H1 (cell line): ENCODE results near the gene VSTM4. TPM values are rescaled to one million over a fixed set of nuclear protein-coding genes. Genes with fewer than 3 reads are reported as not detected.

Source experiments
- CTCF ChIA-PET: fragments of 300-600 bp; sonication (Branson Sonifier 250); formaldehyde crosslinking; loops from one replicate; lab custom pipeline; 2021; ENCODE audit not compliant: partially characterized antibody; lab: Charles Lee
- POLR2A ChIA-PET: fragments of 300-600 bp; sonication (Branson Sonifier 250); formaldehyde crosslinking; loops from one replicate; lab custom pipeline; 2021; ENCODE audit warnings: inconsistent platforms; ENCODE audit not compliant: partially characterized antibody; lab: Charles Lee
- DNase-seq, 2 experiments: peaks; one replicate each; pipeline versions ENCODE4 v3.0.0 to v3.0.0-alpha.2; 2010 to 2022; ENCODE audit warnings: low spot score in 2 of 2, low read depth in 1 of 2, mixed read lengths in 1 of 2
- FAIRE-seq: peaks from 2 replicates; lab custom pipeline; 2011; peaks lifted over from hg19 to GRCh38; lab: Jason Lieb, UNC
- H2AFZ ChIP-seq: 2 replicates; pipeline ENCODE4 v1.8.1; 2012; ENCODE audit warnings: low read length, inconsistent platforms
- H2AK5ac ChIP-seq: 2 replicates; pipeline ENCODE4 v1.6.1; 2013; ENCODE audit warnings: low read depth, low read length
- H2BK120ac ChIP-seq: replicated peaks from 2 replicates; pipeline ENCODE3; 2013; ENCODE audit warnings: low read depth, low read length, inconsistent platforms
- H2BK12ac ChIP-seq: 2 replicates; pipeline ENCODE4 v1.6.1; 2013; ENCODE audit warnings: low read depth, low read length
- H2BK15ac ChIP-seq: 2 replicates; pipeline ENCODE4 v1.6.1; 2013; ENCODE audit warnings: low read length
- H2BK20ac ChIP-seq: 2 replicates; pipeline ENCODE4 v1.6.1; 2013; ENCODE audit warnings: low read length
- H2BK5ac ChIP-seq: 2 replicates; pipeline ENCODE4 v1.6.1; 2013; ENCODE audit warnings: low read depth, low read length
- H3K14ac ChIP-seq: 2 replicates; pipeline ENCODE4 v1.6.1; 2013; ENCODE audit warnings: inconsistent platforms; ENCODE audit not compliant: insufficient read length
- H3K18ac ChIP-seq: 2 replicates; pipeline ENCODE4 v1.6.1; 2013; ENCODE audit warnings: low read length; ENCODE audit errors: extremely low read depth
- H3K23ac ChIP-seq: 2 replicates; pipeline ENCODE4 v1.6.1; 2013; ENCODE audit warnings: inconsistent platforms; ENCODE audit not compliant: insufficient read length
- H3K23me2 ChIP-seq: 2 replicates; pipeline ENCODE4 v1.6.1; 2013; ENCODE audit warnings: low read depth, low read length
- H3K27ac ChIP-seq: 2 replicates; pipeline ENCODE4 v1.6.1; 2011; ENCODE audit warnings: low read depth, low read length, inconsistent platforms
- H3K27me3 ChIP-seq, 4 experiments: replicated peaks in 1 of 4; 1 replicate in 1 of 4; 2 replicates in 3 of 4; pipeline versions ENCODE4 v1.6.1 to v1.8.1; 2011 to 2013; ENCODE audit warnings: low read length in 3 of 4, mild to moderate bottlenecking in 3 of 4, inconsistent platforms in 2 of 4, mixed read lengths in 2 of 4, moderate library complexity in 1 of 4; ENCODE audit not compliant: control insufficient read depth in 3 of 4, insufficient read depth in 3 of 4; ENCODE audit errors: extremely low read depth in 1 of 4
- H3K36me3 ChIP-seq, 4 experiments: 2 replicates each; pipeline versions ENCODE4 v1.6.1 to v1.8.1; 2011 to 2013; ENCODE audit warnings: mild to moderate bottlenecking in 4 of 4, low read length in 3 of 4, moderate library complexity in 2 of 4, control low read depth in 1 of 4, inconsistent platforms in 1 of 4; ENCODE audit not compliant: insufficient read depth in 4 of 4, control insufficient read depth in 2 of 4
- H3K4ac ChIP-seq: replicated peaks from 2 replicates; pipeline ENCODE3; 2013; ENCODE audit warnings: low read length, low read depth, mixed read lengths, inconsistent platforms; ENCODE audit not compliant: insufficient read length
- H3K4me1 ChIP-seq, 4 experiments: replicated peaks in 1 of 4; 1 replicate in 1 of 4; 2 replicates in 3 of 4; pipeline versions ENCODE4 v1.6.1 to v1.8.1; 2011 to 2013; ENCODE audit warnings: low read length in 3 of 4, inconsistent platforms in 2 of 4, mixed read lengths in 1 of 4; ENCODE audit not compliant: insufficient read depth in 4 of 4, control insufficient read depth in 3 of 4
- H3K4me2 ChIP-seq, 2 experiments: 2 replicates each; pipeline versions ENCODE4 v1.6.1 to v1.8.1; 2011 to 2013; ENCODE audit warnings: low read depth in 2 of 2, low read length in 2 of 2, control low read depth in 1 of 2, inconsistent platforms in 1 of 2, mild to moderate bottlenecking in 1 of 2; ENCODE audit not compliant: insufficient read depth in 1 of 2
- H3K4me3 ChIP-seq, 4 experiments: fragments of 200-600, 300-600 bp in 1 of 4; sonication (generic), shearing (Covaris generic), sonication (Bioruptor Twin) in 1 of 4; 2 replicates each; pipeline versions ENCODE4 v1.5.1 to v1.8.1; 2011 to 2016; ENCODE audit warnings: low read length in 4 of 4, low read depth in 3 of 4, control low read depth in 2 of 4, inconsistent platforms in 2 of 4, mild to moderate bottlenecking in 2 of 4, mixed read lengths in 1 of 4, moderate library complexity in 1 of 4; ENCODE audit not compliant: insufficient read depth in 2 of 4; ENCODE audit errors: extremely low read depth in 1 of 4
- H3K56ac ChIP-seq: replicated peaks from 2 replicates; pipeline ENCODE3; 2013; ENCODE audit warnings: low read depth, mild to moderate bottlenecking, mixed read lengths, low read length, inconsistent platforms; ENCODE audit not compliant: insufficient read length
- H3K79me1 ChIP-seq: 2 replicates; pipeline ENCODE4 v1.6.1; 2013; ENCODE audit warnings: low read depth, low read length, control low read depth
- H3K79me2 ChIP-seq, 2 experiments: 2 replicates each; pipeline versions ENCODE4 v1.6.1 to v1.8.1; 2012 to 2013; ENCODE audit warnings: low read length in 2 of 2, mild to moderate bottlenecking in 2 of 2, inconsistent platforms in 1 of 2; ENCODE audit not compliant: insufficient read depth in 2 of 2, control insufficient read depth in 1 of 2
- H3K9ac ChIP-seq, 4 experiments: replicated peaks in 1 of 4; 1 replicate in 1 of 4; 2 replicates in 3 of 4; pipeline versions ENCODE4 v1.6.1 to v1.8.1; 2011 to 2013; ENCODE audit warnings: low read depth in 3 of 4, low read length in 3 of 4, control low read depth in 2 of 4, mild to moderate bottlenecking in 2 of 4, moderate library complexity in 2 of 4, inconsistent platforms in 1 of 4; ENCODE audit errors: extremely low read depth in 1 of 4
- H3K9me3 ChIP-seq, 2 experiments: 2 replicates each; pipeline versions ENCODE4 v1.6.1 to v1.8.1; 2012 to 2013; ENCODE audit warnings: mild to moderate bottlenecking in 2 of 2, moderate library complexity in 2 of 2, control low read depth in 1 of 2, inconsistent platforms in 1 of 2, low read depth in 1 of 2, low read length in 1 of 2, mixed read lengths in 1 of 2; ENCODE audit not compliant: insufficient read depth in 2 of 2
- H4K20me1 ChIP-seq, 2 experiments: replicated peaks in 1 of 2; 2 replicates each; pipeline versions ENCODE3 to v1.8.1; 2011 to 2013; ENCODE audit warnings: inconsistent platforms in 2 of 2, low read length in 2 of 2, mild to moderate bottlenecking in 1 of 2; ENCODE audit not compliant: insufficient read depth in 2 of 2, control insufficient read depth in 1 of 2
- H4K5ac ChIP-seq: 2 replicates; pipeline ENCODE4 v1.6.1; 2013; ENCODE audit warnings: low read length, low read depth, mixed read lengths, inconsistent platforms; ENCODE audit not compliant: insufficient read length
- H4K8ac ChIP-seq: 2 replicates; pipeline ENCODE4 v1.8.0; 2013; ENCODE audit warnings: mild to moderate bottlenecking, moderate library complexity, low read length, inconsistent platforms; ENCODE audit not compliant: insufficient read depth; ENCODE audit errors: extremely low read depth
- H4K91ac ChIP-seq: replicated peaks from 2 replicates; pipeline ENCODE3; 2013; ENCODE audit warnings: low read length, mixed read lengths, inconsistent platforms; ENCODE audit not compliant: insufficient read length
- CBX5 ChIP-seq: fragments of 300-800, 300-1000 bp; sonication (generic); IDR thresholded peaks from 2 replicates; pipeline ENCODE4 v1.7.1; 2016; ENCODE audit warnings: antibody characterized with exemption, low read length, low read depth
- CBX8 ChIP-seq: fragments of 300-800, 300-1000 bp; sonication (generic); IDR thresholded peaks from 2 replicates; pipeline ENCODE4 v1.7.1; 2016; ENCODE audit warnings: low read depth, low read length, borderline replicate concordance
- CREB1 ChIP-seq: IDR thresholded peaks from 2 replicates; pipeline ENCODE4 v1.6.1; 2012; ENCODE audit warnings: inconsistent platforms
- CTCF ChIP-seq, 3 experiments: IDR thresholded peaks; 1 replicate in 2 of 3; 2 replicates in 1 of 3; pipeline versions ENCODE4 v1.5.1 to v1.6.1; 2011; ENCODE audit warnings: low read length in 3 of 3, mild to moderate bottlenecking in 3 of 3, inconsistent platforms in 2 of 3, low read depth in 1 of 3, moderate library complexity in 1 of 3; ENCODE audit not compliant: insufficient read depth in 1 of 3; ENCODE audit errors: control extremely low read depth in 1 of 3
- EGR1 ChIP-seq: IDR thresholded peaks from 2 replicates; pipeline ENCODE4 v1.6.1; 2011; ENCODE audit warnings: low read depth, low read length, borderline replicate concordance
- HDAC2 ChIP-seq, 2 experiments: fragments of 300-600 bp in 1 of 2; sonication (generic) in 1 of 2; IDR thresholded peaks; 2 replicates each; pipeline ENCODE4 v1.6.1; 2011 to 2012; ENCODE audit warnings: low read depth in 2 of 2, low read length in 2 of 2, mild to moderate bottlenecking in 2 of 2, moderate library complexity in 2 of 2, borderline replicate concordance in 1 of 2, inconsistent platforms in 1 of 2
- NRF1 ChIP-seq: IDR thresholded peaks from 2 replicates; pipeline ENCODE4 v1.6.1; 2011; ENCODE audit warnings: mild to moderate bottlenecking, low read depth, low read length, improper control_type of control experiment
- POLR2AphosphoS5 ChIP-seq: IDR thresholded peaks from 2 replicates; pipeline ENCODE4 v1.6.1; 2011; ENCODE audit warnings: low read depth, low read length
- RAD21 ChIP-seq, 2 experiments: IDR thresholded peaks in 1 of 2; conservative IDR thresholded peaks in 1 of 2; 2 replicates each; pipeline ENCODE4 v1.6.1; 2011; ENCODE audit warnings: low read depth in 2 of 2, low read length in 2 of 2, improper control_type of control experiment in 1 of 2, inconsistent platforms in 1 of 2, mild to moderate bottlenecking in 1 of 2, moderate library complexity in 1 of 2
- SP2 ChIP-seq: IDR thresholded peaks from 2 replicates; pipeline ENCODE4 v1.6.1; 2012; ENCODE audit warnings: mild to moderate bottlenecking, low read length, inconsistent platforms
- SUZ12 ChIP-seq: fragments of 200-600 bp; sonication (generic); IDR thresholded peaks from 2 replicates; pipeline ENCODE4 v1.6.1; 2012; ENCODE audit warnings: mild to moderate bottlenecking, inconsistent platforms, low read length, moderate library complexity, mixed read lengths
- TCF12 ChIP-seq: IDR thresholded peaks from 2 replicates; pipeline ENCODE4 v1.6.1; 2011; ENCODE audit warnings: low read depth, mild to moderate bottlenecking, low read length
- WGBS, 2 experiments: shearing (Covaris generic) in 1 of 2; methylation state at CpG; one replicate each; pipeline versions ENCODE4 v1.1.6 to v1.1.7; 2013 to 2015; ENCODE audit warnings: low lambda C conversion rate in 2 of 2, mixed read lengths in 2 of 2, inconsistent platforms in 1 of 2, low coverage in 1 of 2, missing lambda C conversion rate in 1 of 2; ENCODE audit not compliant: insufficient replicate concordance in 2 of 2, insufficient coverage in 1 of 2, insufficient read length in 1 of 2; ENCODE audit errors: extremely low coverage in 1 of 2, missing lambda C conversion rate in 1 of 2; 5-methylcytosine and 5-hydroxymethylcytosine counted together
- polyA plus RNA-seq, 7 experiments: library from polyadenylated mRNA; depleted of rRNA in 3 of 7; stranded (reverse) in 5 of 7; unstranded in 2 of 7; fragments of >200 nt in 5 of 7; fragments of 200-250 nt in 2 of 7; gene quantifications; 1 replicate in 5 of 7; 2 replicates in 1 of 7; 4 replicates in 1 of 7; pipeline versions ENCODE4 v1.2.1 to v1.2.3, GENCODE V29; 2011 to 2013; ENCODE audit warnings: missing spikeins in 2 of 7, mixed read lengths in 2 of 7
- total RNA-seq: library from RNA; stranded (reverse); fragmentation: NEBNext Ultra II Directional; extraction: Animal tissue kit (Norgen Biotek cat#: 25700); gene quantifications from 2 replicates; pipeline ENCODE4 v1.2.1, GENCODE V29; 2021

The VSTM4 gene
- total and polyA plus RNA-seq, 2 of the 8 experiments (the other 6 are each of a cell fraction or from before 2014, with no cell fraction given), result 0.48 to 0.73 TPM

- H3K4me1 ChIP-seq, result no peaks in the 10 kb centered on the region; a peak in 1 of 7 replicates
- no peaks in the 10 kb centered on the region for H3K27me3 ChIP-seq
- H4K8ac ChIP-seq, result no peak overlapping the region
- H3K23me2 ChIP-seq, result no peaks in the 10 kb centered on the region
- H3K9ac ChIP-seq, result no peak overlapping the region
- no peaks in the 10 kb centered on the region for H3K9me3 ChIP-seq
- no peak overlapping the region for H4K5ac ChIP-seq
- H3K23ac ChIP-seq, result no peak overlapping the region
- H4K20me1 ChIP-seq, result no peaks in the 10 kb centered on the region
- no peak overlapping the region for H3K4me3 ChIP-seq
- no peak overlapping the region for H2BK12ac ChIP-seq
- no peak overlapping the region for H3K56ac ChIP-seq
- POLR2A ChIA-PET, result no interaction called here
- H3K4me2 ChIP-seq, result no peak overlapping the region
- H2BK5ac ChIP-seq, result no peak overlapping the region
- no peaks in the 10 kb centered on the region for H3K79me1 ChIP-seq
- H2AK5ac ChIP-seq, result no peak overlapping the region
- no peak overlapping the region for H2BK120ac ChIP-seq
- no peak for DNase-seq
- no peak overlapping the region for H3K4ac ChIP-seq
- no peak overlapping the region for H2BK20ac ChIP-seq
- no peaks in the 10 kb centered on the region for H3K36me3 ChIP-seq
- H2AFZ ChIP-seq, result no peak overlapping the region
- H3K18ac ChIP-seq, result no peak overlapping the region
- no peak overlapping the region for H3K27ac ChIP-seq
- H4K91ac ChIP-seq, result no peak overlapping the region
- no peak overlapping the region; the same call in 1 of the 2 replicates for H2BK15ac ChIP-seq
- H3K14ac ChIP-seq, result no peak overlapping the region
- WGBS, 2 experiments, result 93% methylated on average over 3 of the region's 3 CpGs; no CpG with 5 or more reads in 1 of the 2 experiments
- no peaks in the 10 kb centered on the region for H3K79me2 ChIP-seq
- CTCF ChIA-PET, result no interaction called here
- FAIRE-seq, result no peak
- TF ChIP-seq CTCF (IDR thresholded peaks at IDR 0.05; ENCODE audit: control extremely low read depth in 1 of 3, insufficient read depth in 1 of 3, low read depth in 1 of 3, low read length in 3 of 3), result no peak
- TF ChIP-seq CBX8, result no peak
- no peak for TF ChIP-seq CREB1
- TF ChIP-seq RAD21 (IDR thresholded peaks at IDR 0.05 in 1 of 2, conservative IDR thresholded peaks at IDR 0.05 in 1 of 2; ENCODE audit: low read depth in 2 of 2, low read length in 2 of 2), result no peak
- no peak for TF ChIP-seq NRF1
- TF ChIP-seq SUZ12, result no peak
- no peak for TF ChIP-seq CBX5
- TF ChIP-seq POLR2AphosphoS5, result no peak
- no peak for TF ChIP-seq TCF12
- no peak for TF ChIP-seq EGR1
- TF ChIP-seq HDAC2 (IDR thresholded peaks at IDR 0.05; ENCODE audit: borderline replicate concordance in 1 of 2, low read depth in 2 of 2, low read length in 2 of 2), result no peak
- no peak for TF ChIP-seq SP2
Observed at GRCh38 chr10:48968036-48968435, 147.3 kb downstream of the VSTM4 start.
